GM12878 (cell line): Measurements from ENCODE around the gene SNRPB2. TPM values are rescaled to one million over a fixed set of nuclear protein-coding genes. Genes with fewer than 3 reads are reported as not detected.
A peak's percentile ranks its signal among the peaks of the same experiment; 100 is the strongest.

ENCODE experiments used
- ASH2L ChIP-seq: fragments of 300-600, 200-600 bp; sonication (generic); IDR thresholded peaks from 2 replicates; pipeline ENCODE4 v1.6.1; 2017; ENCODE audit warnings: low read depth, mild to moderate bottlenecking, borderline replicate concordance
- BHLHE40 ChIP-seq, 2 experiments: fragments of 450-650 bp in 1 of 2; IDR thresholded peaks; 2 replicates each; pipeline ENCODE4 v1.6.1; 2011 to 2017; ENCODE audit warnings: low read depth in 2 of 2, borderline replicate concordance in 1 of 2, improper control_type of control experiment in 1 of 2, low read length in 1 of 2, mild to moderate bottlenecking in 1 of 2
- BMI1 ChIP-seq: fragments of 450-650 bp; IDR thresholded peaks from 2 replicates; pipeline ENCODE4 v1.6.1; 2016; ENCODE audit warnings: mild to moderate bottlenecking, moderate library complexity, borderline replicate concordance
- BRCA1 ChIP-seq: IDR thresholded peaks from 2 replicates; pipeline ENCODE4 v1.6.1; 2011; ENCODE audit warnings: low read depth, low read length, improper control_type of control experiment
- CBX3 ChIP-seq: fragments of 200-600 bp; sonication (generic); IDR thresholded peaks from 2 replicates; pipeline ENCODE4 v1.6.1; 2016; ENCODE audit warnings: low read depth, borderline replicate concordance
- CREB1 ChIP-seq: IDR thresholded peaks from 2 replicates; pipeline ENCODE4 v1.6.1; 2012; ENCODE audit warnings: low read depth, mild to moderate bottlenecking, inconsistent platforms
- CTCF ChIP-seq, 3 experiments: IDR thresholded peaks in 2 of 3; conservative IDR thresholded peaks in 1 of 3; 2 replicates each; pipeline ENCODE4 v1.5.1; 2011; ENCODE audit warnings: low read depth in 3 of 3, low read length in 3 of 3, mild to moderate bottlenecking in 3 of 3, control low read depth in 2 of 3, moderate library complexity in 2 of 3, inconsistent platforms in 1 of 3, mixed read lengths in 1 of 3; ENCODE audit not compliant: control insufficient read depth in 2 of 3, insufficient read depth in 1 of 3; ENCODE audit errors: extremely low read depth in 1 of 3
- ESRRA ChIP-seq: IDR thresholded peaks from 2 replicates; pipeline ENCODE4 v1.6.1; 2012; ENCODE audit warnings: mild to moderate bottlenecking, low read length, improper control_type of control experiment
- FOS ChIP-seq: IDR thresholded peaks from 3 replicates; pipeline ENCODE4 v1.6.1; 2011; ENCODE audit warnings: borderline replicate concordance; ENCODE audit not compliant: insufficient read length; ENCODE audit errors: extremely low read depth
- GATAD2B ChIP-seq: fragments of 450-650 bp; conservative IDR thresholded peaks from 2 replicates; pipeline ENCODE4 v1.6.1; 2017; ENCODE audit warnings: low read depth, mild to moderate bottlenecking, moderate library complexity
- HDAC2 ChIP-seq: fragments of 200-600 bp; sonication (generic); IDR thresholded peaks from 2 replicates; pipeline ENCODE4 v1.6.1; 2017
- HDAC6 ChIP-seq: fragments of 200-600 bp; sonication (generic); IDR thresholded peaks from one replicate; pipeline ENCODE4 v1.8.0; 2017; ENCODE audit warnings: antibody characterized with exemption; ENCODE audit not compliant: unreplicated experiment
- LARP7 ChIP-seq: fragments of 450-650 bp; IDR thresholded peaks from 2 replicates; pipeline ENCODE4 v1.6.1; 2017; ENCODE audit warnings: mild to moderate bottlenecking
- MTA2 ChIP-seq: fragments of 450-650 bp; IDR thresholded peaks from 2 replicates; pipeline ENCODE4 v1.6.1; 2016; ENCODE audit warnings: low read depth, mild to moderate bottlenecking, moderate library complexity
- MYB ChIP-seq: fragments of 150-350 bp; IDR thresholded peaks from 2 replicates; pipeline ENCODE4 v1.6.1; 2014; ENCODE audit warnings: mild to moderate bottlenecking, low read depth, low read length, borderline replicate concordance
- NFXL1 ChIP-seq: fragments of 450-650 bp; IDR thresholded peaks from 2 replicates; pipeline ENCODE4 v1.6.1; 2017; ENCODE audit warnings: antibody characterized with exemption, mild to moderate bottlenecking, borderline replicate concordance
- NR2C1 ChIP-seq: fragments of 450-650 bp; IDR thresholded peaks from 2 replicates; pipeline ENCODE4 v1.6.1; 2017; ENCODE audit warnings: antibody characterized with exemption, mild to moderate bottlenecking, moderate library complexity
- NR2C2 ChIP-seq: IDR thresholded peaks from 2 replicates; pipeline ENCODE4 v1.6.1; 2011; ENCODE audit warnings: borderline replicate concordance, low read depth; ENCODE audit not compliant: control insufficient read depth, insufficient read length
- PAX8 ChIP-seq: fragments of 450-650 bp; IDR thresholded peaks from 2 replicates; pipeline ENCODE4 v1.6.1; 2017; ENCODE audit warnings: mild to moderate bottlenecking, moderate library complexity
- PML ChIP-seq: IDR thresholded peaks from 2 replicates; pipeline ENCODE4 v1.6.1; 2012; ENCODE audit warnings: low read length, inconsistent platforms
- RAD51 ChIP-seq: fragments of 450-650 bp; IDR thresholded peaks from 2 replicates; pipeline ENCODE4 v1.6.1; 2016; ENCODE audit warnings: moderate library complexity, mild to moderate bottlenecking, inconsistent platforms
- SP1 ChIP-seq: IDR thresholded peaks from one replicate; pipeline ENCODE4 v1.6.1; 2011; ENCODE audit warnings: low read depth, low read length
- TCF3 ChIP-seq: IDR thresholded peaks from 2 replicates; pipeline ENCODE4 v1.6.1; 2012; ENCODE audit warnings: low read depth, mild to moderate bottlenecking, low read length, borderline replicate concordance; ENCODE audit not compliant: insufficient read depth
- TCF7 ChIP-seq: IDR thresholded peaks from 2 replicates; pipeline ENCODE4 v1.6.1; 2014; ENCODE audit warnings: antibody characterized with exemption, borderline replicate concordance
- USF1 ChIP-seq: IDR thresholded peaks from 2 replicates; pipeline ENCODE4 v1.6.1; 2011; ENCODE audit warnings: borderline replicate concordance, low read depth, mild to moderate bottlenecking, moderate library complexity, mixed read lengths, low read length; ENCODE audit not compliant: insufficient read depth; ENCODE audit errors: extremely low read length
- ZNF207 ChIP-seq: fragments of 450-650 bp; IDR thresholded peaks from 2 replicates; pipeline ENCODE4 v1.6.1; 2014; ENCODE audit warnings: antibody characterized with exemption, mild to moderate bottlenecking, borderline replicate concordance
- polyA plus RNA-seq, 11 experiments: library from polyadenylated mRNA; depleted of rRNA in 4 of 11; unstranded in 6 of 11; stranded (reverse) in 5 of 11; fragments of >200 nt; fragmentation: Nextera tagmentation in 4 of 11; fragmentation: Illumina TruSeq in 1 of 11; extraction: Ambion mirVana in 4 of 11; extraction: Trizol in 1 of 11; gene quantifications; 1 replicate in 1 of 11; 2 replicates in 10 of 11; pipeline versions ENCODE4 v1.2.1 to v1.2.3, GENCODE V29; 2011 to 2016; ENCODE audit warnings: inconsistent platforms in 2 of 11, missing spikeins in 2 of 11, low read depth in 1 of 11
- total RNA-seq, 4 experiments: library from RNA; depleted of rRNA in 3 of 4; stranded (reverse); fragments of >200 nt in 3 of 4; fragmentation: Illumina TruSeq in 1 of 4; extraction: Trizol in 1 of 4; gene quantifications; 2 replicates each; pipeline versions ENCODE4 v1.2.1 to v1.2.3, GENCODE V29; 2013 to 2021
- TF ChIP-seq, protein P1 (sequence below): IDR thresholded peaks from 2 replicates; pipeline ENCODE4 v1.6.1; 2012; ENCODE audit warnings: low read depth, low read length, improper control_type of control experiment

Gene SNRPB2
- total and polyA plus RNA-seq, 10 of the 15 experiments (the other 5 are each of a cell fraction or from before 2014, with no cell fraction given), result 63.5 to 245 (median 136) TPM

DNA sequence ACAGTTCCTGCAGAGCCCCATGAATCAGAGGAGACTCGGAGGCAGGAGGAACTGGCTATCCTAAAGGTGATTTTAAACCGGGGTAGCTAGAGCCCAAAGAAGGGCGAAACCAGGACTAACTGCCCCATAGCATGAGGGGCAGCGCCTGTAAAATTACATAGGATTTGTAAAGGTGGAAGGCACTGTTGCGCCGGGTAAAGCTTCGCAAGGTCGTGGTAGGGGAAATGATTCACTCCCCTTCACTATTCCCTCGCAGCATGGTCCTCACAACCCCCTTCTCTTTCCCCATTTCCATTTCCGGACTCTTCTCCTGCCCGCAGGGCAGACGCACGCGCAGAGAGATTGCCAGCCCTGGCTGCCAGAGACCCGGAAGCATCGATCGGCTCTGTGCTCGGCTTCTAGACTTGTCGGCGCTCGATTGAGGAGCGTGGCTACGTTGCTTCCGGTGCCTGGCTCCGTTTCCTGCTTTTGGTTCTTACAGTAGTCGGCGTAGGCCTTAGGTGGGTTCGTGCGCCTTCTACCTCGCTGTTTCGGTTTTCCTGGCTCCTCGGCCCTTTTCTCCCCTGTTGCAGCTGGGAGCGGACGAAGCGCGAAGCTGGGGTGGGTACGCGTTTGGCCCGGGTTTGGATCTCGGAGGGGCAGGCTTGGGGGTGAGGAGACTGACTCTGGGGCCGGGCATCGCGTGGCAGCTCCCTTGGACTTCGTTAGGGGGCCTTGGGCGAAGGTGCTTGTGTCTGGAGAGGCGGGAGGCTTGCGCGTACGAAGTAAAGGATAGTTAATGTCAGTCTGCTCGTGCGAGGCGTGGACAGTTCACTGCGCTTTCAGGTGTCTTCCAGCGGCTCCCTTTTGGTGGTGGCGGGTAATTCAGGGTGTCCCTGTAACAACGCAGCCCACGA lies at the start of gene SNRPB2 (continued):
- TF ChIP-seq CTCF (IDR thresholded peaks at IDR 0.05 in 2 of 3, conservative IDR thresholded peaks at IDR 0.05 in 1 of 3; ENCODE audit: control insufficient read depth in 2 of 3, extremely low read depth in 1 of 3, insufficient read depth in 1 of 3, low read depth in 3 of 3, low read length in 3 of 3), result no peak
- no peak for TF ChIP-seq NFXL1
- TF ChIP-seq ESRRA, result peak; percentile 93
- TF ChIP-seq MYB, result no peak
- peak; percentile 98 for TF ChIP-seq CREB1
- TF ChIP-seq HDAC2, result no peak
- peak; percentile 59 to 84; a peak in 3 of 4 replicates for TF ChIP-seq BHLHE40 (IDR thresholded peaks at IDR 0.05; ENCODE audit: borderline replicate concordance in 1 of 2, low read depth in 2 of 2, low read length in 1 of 2)
- TF ChIP-seq MTA2, result no peak
- peak; percentile 92 for TF ChIP-seq RAD51
- peak; percentile 86; the same call in 1 of the 2 replicates for TF ChIP-seq ZNF207
- peak; percentile 39 for TF ChIP-seq HDAC6
- 0 out of 2 replicates have a peak, but pooled peaks have one; percentile 81 for TF ChIP-seq GATAD2B
- no peak for TF ChIP-seq BMI1
- TF ChIP-seq SP1, result peak; percentile 61
- peak; percentile 100 for TF ChIP-seq NR2C2
- TF ChIP-seq BRCA1, result no peak
- TF ChIP-seq, protein P1, sequence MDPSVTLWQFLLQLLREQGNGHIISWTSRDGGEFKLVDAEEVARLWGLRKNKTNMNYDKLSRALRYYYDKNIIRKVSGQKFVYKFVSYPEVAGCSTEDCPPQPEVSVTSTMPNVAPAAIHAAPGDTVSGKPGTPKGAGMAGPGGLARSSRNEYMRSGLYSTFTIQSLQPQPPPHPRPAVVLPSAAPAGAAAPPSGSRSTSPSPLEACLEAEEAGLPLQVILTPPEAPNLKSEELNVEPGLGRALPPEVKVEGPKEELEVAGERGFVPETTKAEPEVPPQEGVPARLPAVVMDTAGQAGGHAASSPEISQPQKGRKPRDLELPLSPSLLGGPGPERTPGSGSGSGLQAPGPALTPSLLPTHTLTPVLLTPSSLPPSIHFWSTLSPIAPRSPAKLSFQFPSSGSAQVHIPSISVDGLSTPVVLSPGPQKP, result peak; percentile 99
- peak; percentile 68 for TF ChIP-seq NR2C1
- TF ChIP-seq PAX8, result no peak
- TF ChIP-seq PML, result peak; percentile 84
- peak; percentile 76; the same call in 1 of the 2 replicates for TF ChIP-seq ASH2L
- TF ChIP-seq USF1, result no peak
- TF ChIP-seq TCF3, result no peak; the same call in 1 of the 2 replicates
- no peak for TF ChIP-seq FOS
- no peak for TF ChIP-seq CBX3
- TF ChIP-seq LARP7, result peak; percentile 26; the same call in 1 of the 2 replicates
- no peak for TF ChIP-seq TCF7
